ENCODE data around the gene ARSG.

The ARSG gene

DNA sequence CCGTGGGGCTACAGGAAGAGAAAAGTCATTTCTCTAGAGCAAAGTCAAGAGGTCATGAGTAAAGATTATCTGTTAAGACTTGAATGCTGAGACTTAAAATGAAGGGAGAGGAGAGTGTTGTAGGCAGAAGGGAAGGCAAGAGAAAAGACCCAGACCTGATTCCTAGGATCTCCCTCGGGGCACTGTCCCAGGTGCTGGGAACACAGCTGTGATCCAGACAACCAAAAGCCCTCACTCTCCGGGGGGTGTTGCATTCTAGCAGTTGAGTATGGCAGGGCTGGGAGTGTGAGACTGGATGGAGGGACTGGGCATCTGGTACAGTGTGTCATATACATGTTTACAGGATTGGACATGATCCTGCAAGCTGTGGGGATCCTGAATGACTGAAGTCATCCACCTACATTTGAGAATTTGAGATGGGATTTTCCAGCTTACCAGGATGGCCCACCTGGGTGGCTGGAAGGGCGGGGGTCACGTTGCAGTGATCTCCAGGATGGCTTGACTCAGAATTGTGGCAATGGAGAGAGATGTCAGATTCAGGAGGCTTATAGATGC lies 29.1 kb downstream of the ARSG start:
- H3K4me3 ChIP-seq, result no peak overlapping the region
- no peak for DNase-seq (ENCODE audit: low spot score)
- TF ChIP-seq, protein P1, sequence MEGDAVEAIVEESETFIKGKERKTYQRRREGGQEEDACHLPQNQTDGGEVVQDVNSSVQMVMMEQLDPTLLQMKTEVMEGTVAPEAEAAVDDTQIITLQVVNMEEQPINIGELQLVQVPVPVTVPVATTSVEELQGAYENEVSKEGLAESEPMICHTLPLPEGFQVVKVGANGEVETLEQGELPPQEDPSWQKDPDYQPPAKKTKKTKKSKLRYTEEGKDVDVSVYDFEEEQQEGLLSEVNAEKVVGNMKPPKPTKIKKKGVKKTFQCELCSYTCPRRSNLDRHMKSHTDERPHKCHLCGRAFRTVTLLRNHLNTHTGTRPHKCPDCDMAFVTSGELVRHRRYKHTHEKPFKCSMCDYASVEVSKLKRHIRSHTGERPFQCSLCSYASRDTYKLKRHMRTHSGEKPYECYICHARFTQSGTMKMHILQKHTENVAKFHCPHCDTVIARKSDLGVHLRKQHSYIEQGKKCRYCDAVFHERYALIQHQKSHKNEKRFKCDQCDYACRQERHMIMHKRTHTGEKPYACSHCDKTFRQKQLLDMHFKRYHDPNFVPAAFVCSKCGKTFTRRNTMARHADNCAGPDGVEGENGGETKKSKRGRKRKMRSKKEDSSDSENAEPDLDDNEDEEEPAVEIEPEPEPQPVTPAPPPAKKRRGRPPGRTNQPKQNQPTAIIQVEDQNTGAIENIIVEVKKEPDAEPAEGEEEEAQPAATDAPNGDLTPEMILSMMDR (IDR thresholded peaks at IDR 0.05), result no peak
- H3K27ac ChIP-seq, result no peak overlapping the region

DNA sequence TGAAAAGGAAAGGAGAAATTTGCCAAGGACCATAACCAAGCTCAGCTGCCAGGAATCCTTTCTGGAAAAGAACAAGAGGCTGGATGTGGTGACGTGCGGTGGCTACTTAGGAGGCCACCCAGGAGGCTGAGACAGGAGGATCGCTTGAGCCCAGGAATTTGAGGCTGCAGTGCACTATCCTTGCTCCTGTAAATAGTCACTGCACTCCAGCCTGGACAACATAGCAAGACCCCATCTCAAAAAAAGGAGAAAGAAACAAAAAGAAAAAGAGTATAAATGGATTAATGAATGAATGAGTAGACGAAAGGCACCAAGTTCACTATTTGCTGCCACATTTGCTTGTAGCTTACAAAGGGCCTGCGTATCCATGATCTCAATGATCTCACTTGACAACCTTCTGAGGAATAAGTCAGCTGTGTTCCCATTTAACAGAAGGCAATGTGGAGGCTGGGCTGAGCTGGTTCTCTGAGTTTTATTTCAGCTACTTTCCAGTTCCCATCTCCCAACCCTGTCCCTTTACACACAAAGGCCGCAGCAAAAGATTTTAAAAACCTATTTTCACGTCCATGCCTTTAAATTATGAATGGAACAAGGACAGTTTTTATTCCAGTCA lies 29.8 kb downstream of the ARSG start:
- DNase-seq (ENCODE audit: low spot score), result no peak

DNA sequence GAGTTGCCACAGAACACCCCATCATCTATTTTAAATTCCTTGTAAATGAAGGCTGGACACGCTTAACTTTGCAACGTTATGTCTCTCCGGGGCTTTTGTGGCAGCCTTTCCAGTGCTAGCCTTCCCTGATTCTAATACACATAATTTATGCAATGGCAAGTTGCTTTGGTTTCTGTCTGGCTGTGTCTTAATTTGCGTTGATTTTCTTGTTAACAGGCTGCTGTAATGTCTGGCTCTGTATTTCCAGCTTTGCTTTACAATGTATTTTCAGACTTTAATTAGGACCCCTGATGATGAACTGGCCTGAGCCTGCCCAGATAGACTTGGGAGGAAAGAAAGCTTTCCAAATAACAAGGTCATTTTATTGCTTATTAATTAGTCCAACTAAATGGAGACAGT lies 30.3 kb downstream of the ARSG start:
- DNase-seq (ENCODE audit: low spot score), result no peak
- TF ChIP-seq, protein P1 (IDR thresholded peaks at IDR 0.05), result no peak
- Histone ChIP-seq H3K4me3 (no peak overlapping the region), H3K27ac (no peak overlapping the region)

More for the DNA sequence above, 29.8 kb downstream of the ARSG start:
- no peak overlapping the region for H3K4me3 ChIP-seq
- TF ChIP-seq, protein P1 (IDR thresholded peaks at IDR 0.05), result no peak
- H3K27ac ChIP-seq, result no peak overlapping the region

DNA sequence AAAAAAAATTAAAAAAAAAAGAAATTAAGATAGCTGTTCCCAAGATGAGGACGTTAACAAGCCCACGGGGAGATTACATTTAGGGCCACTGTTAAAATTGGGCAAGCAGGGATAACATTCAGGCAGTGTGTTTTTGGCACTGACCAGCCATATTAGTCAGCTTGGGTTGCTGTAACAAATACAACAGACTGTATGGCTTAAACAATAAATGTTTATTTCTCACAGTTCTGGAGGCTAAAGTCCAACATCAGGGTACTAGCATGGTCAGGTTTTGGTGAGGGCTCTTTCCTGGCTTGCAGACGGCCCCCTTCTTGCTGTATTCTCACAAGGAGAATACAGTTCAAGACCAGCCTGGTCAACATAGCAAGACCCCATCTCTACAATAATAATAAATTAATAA lies 31.3 kb downstream of the ARSG start:
- DNase-seq (ENCODE audit: low spot score), result no peak
- Histone ChIP-seq H3K4me3 (no peak overlapping the region), H3K27ac (no peak overlapping the region)
- TF ChIP-seq, protein P1 (IDR thresholded peaks at IDR 0.05), result no peak

DNA sequence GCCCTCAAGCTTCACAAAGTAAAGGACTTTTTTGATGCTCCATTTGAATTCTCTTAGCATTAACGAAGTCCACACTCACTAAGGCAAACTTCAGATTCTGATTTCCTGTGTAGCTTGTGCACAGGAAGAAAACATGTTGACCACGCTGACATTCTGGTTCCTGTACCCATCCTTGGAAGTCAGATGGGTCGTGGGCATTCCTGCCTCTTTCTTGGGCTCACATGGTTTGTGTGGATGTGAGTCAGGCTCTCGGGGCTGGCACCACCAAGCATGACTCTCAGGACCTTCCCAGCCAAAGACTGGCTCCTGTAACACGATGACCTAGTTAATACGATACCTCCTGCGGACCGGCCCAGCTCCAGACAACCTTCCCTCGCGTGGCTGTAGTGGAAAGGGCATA lies 32.8 kb downstream of the ARSG start:
- DNase-seq (ENCODE audit: low spot score), result no peak
- Histone ChIP-seq H3K27ac (no peak overlapping the region), H3K4me3 (no peak overlapping the region)
- TF ChIP-seq, protein P1 (IDR thresholded peaks at IDR 0.05), result no peak

DNA sequence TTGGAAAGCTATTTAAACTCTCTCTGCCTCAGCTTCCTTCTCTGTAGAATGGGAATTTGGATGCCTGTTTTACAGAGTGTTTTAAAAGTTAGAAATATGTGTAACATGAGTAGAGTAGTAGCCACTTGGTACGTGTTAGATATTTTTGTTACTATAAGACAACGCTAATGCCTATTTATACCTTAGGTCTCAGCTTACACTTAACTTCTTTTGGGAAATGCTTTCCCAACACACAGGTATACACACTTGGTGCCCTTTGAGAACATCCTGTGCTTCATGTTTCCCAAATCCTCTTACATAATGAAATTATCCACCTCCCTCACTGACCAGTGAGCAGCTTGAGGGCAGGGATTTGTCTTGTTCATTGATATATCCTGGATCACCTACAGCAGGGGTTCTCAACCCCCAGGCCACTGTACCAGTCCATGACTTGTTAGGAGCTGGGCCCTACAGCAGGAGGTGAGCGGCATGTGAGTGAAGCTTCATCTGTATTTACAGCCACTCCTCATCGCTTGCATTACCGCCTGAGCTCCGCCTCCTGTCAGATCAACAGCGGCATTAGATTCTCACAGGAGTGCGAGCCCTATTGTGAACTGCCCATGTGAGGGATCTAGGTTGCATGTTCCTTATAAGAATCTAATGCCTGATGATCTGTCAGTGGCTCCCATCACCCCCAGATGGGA lies 33.5 kb downstream of the ARSG start:
- TF ChIP-seq, protein P1 (IDR thresholded peaks at IDR 0.05), result no peak
- Histone ChIP-seq H3K27ac (no peak overlapping the region), H3K4me3 (no peak overlapping the region)
- DNase-seq (ENCODE audit: low spot score), result no peak

DNA sequence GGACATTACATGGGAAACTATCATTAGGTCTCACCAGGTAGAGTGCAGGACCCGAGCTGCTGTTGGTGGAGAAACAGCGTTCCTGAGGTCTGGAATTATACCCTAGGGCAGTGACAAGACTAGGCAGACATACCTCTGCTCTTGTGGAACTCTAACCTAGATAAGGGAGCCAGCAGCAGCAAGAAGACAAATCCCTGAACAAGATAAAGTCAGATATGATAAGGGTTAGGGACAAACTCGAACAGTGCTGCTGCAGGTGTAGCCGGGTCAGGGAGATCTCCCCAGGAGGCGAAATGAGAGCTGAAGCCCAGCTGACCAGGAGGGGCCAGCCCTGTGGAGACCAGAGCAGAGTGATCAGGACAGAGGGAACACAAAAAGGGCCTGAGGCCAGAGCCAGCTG lies 34.7 kb downstream of the ARSG start:
- no peak overlapping the region for H3K4me3 ChIP-seq
- TF ChIP-seq, protein P1 (IDR thresholded peaks at IDR 0.05), result no peak
- no peak overlapping the region for H3K27ac ChIP-seq
- DNase-seq (ENCODE audit: low spot score), result no peak
